ENCODE results near the gene GOLGA6A.
"Not testable (repeated sequence)": the region's sequence is repeated elsewhere in the genome, so short reads cannot be mapped to it uniquely, and the experiment has no call there.

GOLGA6A gene

DNA sequence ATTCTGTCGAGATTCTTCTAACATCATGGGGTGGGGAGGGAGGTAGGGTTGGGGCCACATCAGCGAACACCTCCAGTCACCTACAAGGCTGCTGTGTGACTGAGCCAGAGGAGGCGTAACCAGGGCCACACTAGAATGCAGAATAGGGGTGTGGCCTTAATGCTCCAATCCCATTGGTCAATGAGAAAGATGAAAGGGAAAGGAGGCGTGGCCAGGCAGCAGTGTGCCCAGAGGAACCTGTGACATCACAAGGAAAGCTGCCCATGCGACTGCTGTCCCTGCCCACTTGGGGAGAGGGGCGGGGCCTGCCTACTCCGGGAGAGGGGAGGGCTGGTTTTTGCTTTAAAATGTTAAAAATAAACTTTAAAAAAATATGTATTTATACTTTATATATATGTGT is at the start of gene GOLGA6A:
TSS of gene GOLGA6A (minus strand) at position 101 of the 400 bp plus-strand sequence. CDS start at position 60, 41 bp downstream.
- intact Hi-C loops (cut with DNase I); DNase-seq: not testable (repeated sequence)

GRCh38 chr15:74131628-74132413 is 49.5 kb upstream of the GOLGA6A start:
- peak in 1 of 10 donors; percentile 81 for DNase-seq
- intact Hi-C loops (cut with DNase I) = loop anchor here (10.0 kb wide), 1 partner anchor 93 kb away; no protein-coding TSS in a partner anchor

DNA sequence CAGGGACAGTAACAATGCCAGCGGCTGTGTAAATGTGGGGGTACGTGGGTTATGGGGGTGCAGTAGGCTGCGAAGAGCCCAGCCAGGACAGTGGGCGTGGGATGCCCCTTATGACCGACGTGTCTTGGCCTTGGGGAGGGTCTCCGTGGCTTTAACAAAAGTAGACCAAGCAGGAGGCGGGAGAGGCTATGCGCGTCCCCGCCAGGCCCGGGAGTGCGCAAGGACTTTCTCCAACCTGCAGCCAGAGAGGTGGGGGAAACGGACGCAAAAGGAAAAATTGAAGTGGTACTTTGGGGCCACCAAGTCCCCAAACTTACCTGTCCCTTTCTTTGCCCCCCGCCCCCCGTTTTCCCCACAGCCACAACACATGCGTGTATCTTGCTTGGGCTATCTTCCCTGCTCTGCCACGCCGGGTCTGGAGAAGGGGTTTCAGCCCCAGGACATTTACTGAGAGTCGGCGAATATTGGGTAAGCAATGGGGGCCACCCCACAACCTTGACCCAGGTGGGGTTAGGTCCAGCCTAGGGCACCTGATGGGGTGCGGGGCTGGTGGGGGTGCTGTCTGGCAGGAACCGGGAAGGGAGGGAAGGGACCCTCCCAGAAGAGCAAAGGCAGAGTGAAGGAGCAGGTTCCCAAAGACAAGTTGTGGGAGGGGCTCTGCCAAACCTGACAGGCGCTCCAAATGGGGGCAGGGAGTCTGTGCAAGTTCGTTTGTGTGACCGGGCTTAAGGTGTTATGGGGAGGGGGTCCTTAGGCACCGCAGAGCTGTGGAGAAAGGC is 48.7 kb upstream of the GOLGA6A start:
- peak in 1 of 10 donors; percentile 72 for DNase-seq
- intact Hi-C loops (cut with DNase I) = loop anchor here (10.0 kb wide), 1 partner anchor 94 kb away; no protein-coding TSS in a partner anchor

DNA sequence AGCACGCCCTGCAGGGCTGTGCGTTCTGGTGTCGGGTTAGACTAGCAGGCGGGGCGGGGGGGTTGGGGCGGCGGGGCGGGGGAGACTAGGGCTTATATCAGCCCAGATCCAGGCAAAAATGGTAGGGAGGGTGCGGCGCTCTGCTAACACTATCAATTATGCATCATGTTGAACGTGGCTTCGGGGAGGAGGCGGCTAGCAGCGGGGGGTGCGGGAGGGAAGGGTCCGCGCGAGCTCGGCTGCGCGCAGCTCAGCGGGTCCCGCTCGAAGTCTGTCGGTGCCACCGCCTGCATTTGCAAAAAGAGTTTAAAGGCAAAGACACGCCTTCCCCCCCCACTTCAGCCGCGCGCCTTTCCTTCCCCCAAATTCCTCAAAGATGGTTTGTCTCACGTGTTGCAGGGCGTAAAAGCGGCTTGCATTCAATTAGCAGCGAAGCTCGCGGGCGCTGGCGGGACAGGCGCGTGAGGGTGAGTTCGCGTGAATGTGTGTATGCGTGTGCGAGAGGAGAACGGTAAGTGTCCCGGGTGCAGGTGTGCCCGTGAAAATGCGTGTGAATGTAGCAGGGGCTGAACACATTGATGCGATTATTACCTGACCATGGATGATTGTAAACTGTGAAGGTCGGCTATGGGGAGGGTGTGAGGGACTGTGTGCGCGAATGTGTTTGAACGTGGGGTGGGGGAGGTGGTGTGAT is 48.0 kb upstream of the GOLGA6A start, which contains the start of gene ISLR2:
TSS of gene ISLR2 (plus strand) at position 432 of the 694 bp plus-strand sequence. CDS start 2,169 bp downstream, outside the sequence.
- intact Hi-C loops (cut with DNase I) = loop anchor here (10.0 kb wide), 1 partner anchor 94 kb away; no protein-coding TSS in a partner anchor
- DNase-seq = peak in 2 of 10 donors; percentile 78 to 80

- intact Hi-C loops (cut with DNase I) = loop anchor here (10.0 kb wide), 2 partner anchors 95 to 155 kb away; no protein-coding TSS in a partner anchor
- peak in 2 of 10 donors; percentile 86 to 91 for DNase-seq
Measured at GRCh38 chr15:74129586-74130154, 47.3 kb upstream of the GOLGA6A start.

DNA sequence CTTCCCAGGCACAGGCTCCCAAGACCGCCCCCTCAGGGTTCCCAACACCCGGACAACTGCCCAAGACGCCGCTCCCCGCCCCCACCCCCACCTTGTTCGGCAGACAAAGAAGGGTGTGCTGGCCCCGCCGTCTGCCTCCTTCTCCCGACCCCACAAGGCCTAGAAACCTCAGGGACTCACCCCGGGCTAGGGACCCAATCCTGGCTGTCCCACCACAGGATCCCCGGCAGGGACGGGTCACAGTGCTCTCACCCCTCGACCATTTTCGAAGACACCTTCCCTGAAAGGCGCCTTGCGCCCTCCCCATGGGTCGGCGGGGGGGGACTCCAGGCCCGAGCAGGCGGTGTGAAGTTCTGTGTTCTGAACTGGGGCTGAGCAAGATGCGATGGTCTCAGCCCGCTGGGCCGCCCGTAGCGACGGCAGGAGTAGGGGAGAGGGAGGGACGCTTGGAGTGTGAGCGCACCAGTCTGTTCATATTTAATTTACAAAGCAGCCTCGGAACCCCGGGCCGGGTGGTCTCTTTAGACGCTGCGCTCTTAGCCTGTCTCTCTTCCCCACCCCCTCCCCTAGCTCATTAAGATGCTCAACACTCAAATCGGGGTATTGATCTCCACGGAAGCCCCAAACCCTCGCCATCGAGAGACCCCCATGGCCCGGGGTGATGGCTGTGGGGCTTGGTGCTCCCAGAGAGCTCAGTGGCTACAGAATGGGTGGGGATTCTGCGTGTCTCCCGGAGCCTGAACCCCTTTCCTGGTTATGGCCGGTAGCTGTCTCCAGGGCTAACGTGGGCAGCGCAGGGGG is 46.6 kb upstream of the GOLGA6A start:
- intact Hi-C loops (cut with DNase I) = loop anchor here (10.0 kb wide), 1 partner anchor 154 kb away; no protein-coding TSS in a partner anchor
- peak in 1 of 10 donors; percentile 82 for DNase-seq

GRCh38 chr15:74127954-74128784 is 45.8 kb upstream of the GOLGA6A start:
- intact Hi-C loops (cut with DNase I) = loop anchor here (1.0 to 10.0 kb wide), 3 partner anchors 153 to 192 kb away; no protein-coding TSS in a partner anchor
- peak in 1 of 10 donors; percentile 77 for DNase-seq

GRCh38 chr15:74127255-74127953 is 45.1 kb upstream of the GOLGA6A start:
- peak; percentile 81 to 99 (median 92) for DNase-seq
- intact Hi-C loops (cut with DNase I) = loop anchor here (1.0 to 10.0 kb wide), 3 partner anchors 153 to 193 kb away; no protein-coding TSS in a partner anchor

GRCh38 chr15:74124759-74125158 is 42.4 kb upstream of the GOLGA6A start:
- intact Hi-C loops (cut with DNase I) = loop anchor here (10.0 kb wide), 1 partner anchor 150 kb away; no protein-coding TSS in a partner anchor
- DNase-seq = peak in 1 of 10 donors; percentile 43

- intact Hi-C loops (cut with DNase I) = loop anchor here (10.0 kb wide), 1 partner anchor 149 kb away; no protein-coding TSS in a partner anchor
Measured at GRCh38 chr15:74124196-74124595, 41.8 kb upstream of the GOLGA6A start.

GRCh38 chr15:74123658-74124057 is 41.3 kb upstream of the GOLGA6A start:
- intact Hi-C loops (cut with DNase I) = loop anchor here (10.0 kb wide), 1 partner anchor 149 kb away; no protein-coding TSS in a partner anchor
- peak in 2 of 10 donors; percentile 32 to 59 for DNase-seq

More at GRCh38 chr15:74124196-74124595, 41.8 kb upstream of the GOLGA6A start:
- DNase-seq = no peak

- peak in 1 of 10 donors; percentile 53 for DNase-seq
- intact Hi-C loops (cut with DNase I) = loop anchor here (10.0 kb wide), 1 partner anchor 148 kb away; no protein-coding TSS in a partner anchor
Measured at GRCh38 chr15:74123131-74123429, 40.7 kb upstream of the GOLGA6A start.

- intact Hi-C loops (cut with DNase I) = loop anchor here (10.0 kb wide), 1 partner anchor 148 kb away; no protein-coding TSS in a partner anchor
- peak in 1 of 10 donors; percentile 57 for DNase-seq
Measured at GRCh38 chr15:74122403-74123130, 40.2 kb upstream of the GOLGA6A start.

- peak in 1 of 10 donors; percentile 36 for DNase-seq
- intact Hi-C loops (cut with DNase I) = loop anchor here (10.0 kb wide), 1 partner anchor 147 kb away; no protein-coding TSS in a partner anchor
Measured at GRCh38 chr15:74121858-74122257, 39.5 kb upstream of the GOLGA6A start.

DNA sequence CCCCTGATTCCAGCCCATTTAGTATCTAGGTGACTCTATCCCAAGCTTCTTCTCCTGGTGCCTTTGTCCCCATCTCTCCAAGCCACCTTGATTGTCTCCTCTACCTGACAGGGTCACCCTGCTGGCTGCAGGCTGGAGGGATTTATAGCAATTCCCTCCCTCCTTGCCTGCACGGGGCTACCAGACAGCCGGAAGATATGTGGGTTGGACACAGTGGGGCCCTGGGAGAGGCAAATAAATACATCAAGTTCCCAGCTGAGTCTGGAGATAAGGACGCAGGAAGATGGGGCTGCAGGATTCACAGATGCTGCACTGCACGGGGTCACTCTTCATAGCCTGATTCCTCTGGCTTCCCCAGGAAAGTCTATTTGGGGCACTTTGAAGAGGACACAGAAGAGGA is 38.7 kb upstream of the GOLGA6A start:
- peak in 1 of 10 donors; percentile 52 for DNase-seq
- intact Hi-C loops (cut with DNase I) = loop anchor here (10.0 kb wide), 1 partner anchor 146 kb away; no protein-coding TSS in a partner anchor

DNA sequence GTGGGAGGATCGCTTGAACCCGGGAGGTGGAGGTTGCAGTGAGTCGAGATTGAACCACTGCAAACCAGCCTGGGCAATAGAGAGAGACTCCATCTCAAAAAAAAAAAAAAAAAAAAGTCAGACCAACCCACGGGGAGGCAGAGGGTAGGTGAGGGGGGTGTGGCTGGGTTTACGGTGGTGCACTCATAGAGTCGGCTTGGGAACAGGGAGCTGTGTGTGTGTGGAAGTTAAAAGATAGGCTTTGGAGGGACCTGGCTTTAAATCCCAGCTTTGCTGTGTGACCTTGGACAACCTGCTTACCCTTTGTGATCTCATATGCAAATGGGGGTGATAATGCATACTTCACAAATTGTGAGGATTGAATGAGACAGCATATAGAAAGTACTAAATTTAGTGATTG is 38.1 kb upstream of the GOLGA6A start:
- intact Hi-C loops (cut with DNase I) = loop anchor here (10.0 kb wide), 1 partner anchor 146 kb away; no protein-coding TSS in a partner anchor
- DNase-seq = peak in 1 of 10 donors; percentile 22
